ENCODE data around the gene ATG2B.

- TF ChIP-seq CTCF (IDR thresholded peaks at IDR 0.05), result no peak
- TF ChIP-seq EZH2 (IDR thresholded peaks at IDR 0.05; ENCODE audit: borderline replicate concordance, insufficient read depth, low read depth, low read length, poor library complexity, severe bottlenecking), result no peak
These were observed 107.4 kb downstream of the ATG2B start, which contains the start of gene BDKRB1 for GRCh38 chr14:96255501-96256366.
